Spinal cord (tissue), 10 donors: ENCODE measurements around the gene CD300C. TPM values are rescaled to one million over a fixed set of nuclear protein-coding genes. Genes with fewer than 3 reads are reported as not detected.
"Not testable (repeated sequence)": the region's sequence is repeated elsewhere in the genome, so short reads cannot be mapped to it uniquely, and the experiment has no call there.

ENCODE experiments used
- DNase-seq, 6 donors: peaks; one replicate each; pipeline versions ENCODE4 v3.0.0 to v3.0.0-alpha.2; 2013 to 2015; ENCODE audit warnings: low spot score in 6 of 6, low read depth in 4 of 6
- H3K27ac ChIP-seq: one replicate; pipeline ENCODE4 v1.5.1; 2013; ENCODE audit warnings: low read depth, low read length, control low read depth
- H3K27me3 ChIP-seq: one replicate; pipeline ENCODE4 v1.6.1; 2013; ENCODE audit warnings: low read length; ENCODE audit not compliant: control insufficient read depth, insufficient read depth
- H3K36me3 ChIP-seq: one replicate; pipeline ENCODE4 v1.6.1; 2013; ENCODE audit warnings: low read length; ENCODE audit not compliant: control insufficient read depth, insufficient read depth
- H3K4me1 ChIP-seq: one replicate; pipeline ENCODE4 v1.6.1; 2013; ENCODE audit warnings: low read length; ENCODE audit not compliant: control insufficient read depth, insufficient read depth
- H3K4me3 ChIP-seq: one replicate; pipeline ENCODE4 v1.5.1; 2013; ENCODE audit warnings: low read depth, low read length, control low read depth
- H3K9me3 ChIP-seq: one replicate; pipeline ENCODE4 v1.6.1; 2013; ENCODE audit warnings: low read length; ENCODE audit not compliant: control insufficient read depth, insufficient read depth
- WGBS: methylation state at CpG from one replicate; pipeline ENCODE4 v1.1.5; 2013; ENCODE audit warnings: missing lambda C conversion rate; ENCODE audit not compliant: insufficient coverage; 5-methylcytosine and 5-hydroxymethylcytosine counted together
- polyA plus RNA-seq, 2 donors: library from polyadenylated mRNA; unstranded; fragments of 120-200 nt; gene quantifications; one replicate each; pipeline ENCODE4 v1.2.1, GENCODE V29; 2013; ENCODE audit not compliant: insufficient read length in 2 of 2
- total RNA-seq, 2 donors: library from RNA; depleted of rRNA in 1 of 2; stranded (reverse); fragments of 120-200 nt in 1 of 2; fragments of >200 nt in 1 of 2; gene quantifications; one replicate each; pipeline versions ENCODE4 v1.2.3 to v1.2.4, GENCODE V29; 2013 to 2014
- donor health status: healthy.

The CD300C gene
- total and polyA plus RNA-seq, 4 donors: 0.55 to 1.1 (median 0.85) TPM

- no peak for DNase-seq
- Histone ChIP-seq H3K27me3 (no peaks in the 10 kb centered on the region), H3K4me3 (no peak overlapping the region), H3K36me3 (no peaks in the 10 kb centered on the region), H3K9me3 (no peaks in the 10 kb centered on the region), H3K27ac (no peak overlapping the region), H3K4me1 (no peaks in the 10 kb centered on the region)
- WGBS: no CpG with 5 or more reads among the region's 3 CpGs
These were observed 29.2 kb downstream of the CD300C start for GRCh38 chr17:74516561-74517328.

GRCh38 chr17:74515941-74516340 is 30.0 kb downstream of the CD300C start:
- no peaks in the 10 kb centered on the region for H3K36me3 ChIP-seq
- DNase-seq: no peak
- no peak overlapping the region for H3K27ac ChIP-seq
- H3K4me1 ChIP-seq: no peaks in the 10 kb centered on the region
- 88% methylated on average over 4 of the region's 4 CpGs for WGBS
- H3K9me3 ChIP-seq: no peaks in the 10 kb centered on the region
- H3K27me3 ChIP-seq: no peaks in the 10 kb centered on the region
- H3K4me3 ChIP-seq: no peak overlapping the region

GRCh38 chr17:74514632-74515334 is 31.1 kb downstream of the CD300C start:
- Histone ChIP-seq H3K27ac (no peak overlapping the region), H3K36me3 (no peaks in the 10 kb centered on the region), H3K4me1 (no peaks in the 10 kb centered on the region), H3K9me3 (no peaks in the 10 kb centered on the region), H3K4me3 (no peak overlapping the region), H3K27me3 (no peaks in the 10 kb centered on the region)
- DNase-seq: no peak
- WGBS: 95% methylated on average over 9 of the region's 10 CpGs

- peak in 4 of 6 donors; percentile 26 to 74 (median 64) for DNase-seq
- H3K27ac ChIP-seq: no peak overlapping the region
- no peaks in the 10 kb centered on the region for H3K4me1 ChIP-seq
- H3K27me3 ChIP-seq: no peaks in the 10 kb centered on the region
- WGBS: 98% methylated on average over 3 of the region's 3 CpGs
- H3K9me3 ChIP-seq: no peaks in the 10 kb centered on the region
- H3K36me3 ChIP-seq: no peaks in the 10 kb centered on the region
- H3K4me3 ChIP-seq: no peak overlapping the region
These were observed 31.8 kb downstream of the CD300C start for GRCh38 chr17:74513987-74514631.

GRCh38 chr17:74512624-74513091 is 33.3 kb downstream of the CD300C start:
- peak in 1 of 6 donors; percentile 10 for DNase-seq

GRCh38 chr17:74512036-74512435 is 33.9 kb downstream of the CD300C start:
- no peaks in the 10 kb centered on the region for H3K9me3 ChIP-seq
- DNase-seq: no peak
- H3K4me3 ChIP-seq: no peak overlapping the region
- no peaks in the 10 kb centered on the region for H3K27me3 ChIP-seq
- no peaks in the 10 kb centered on the region for H3K4me1 ChIP-seq
- WGBS: 89% methylated on average over 2 of the region's 2 CpGs
- H3K36me3 ChIP-seq: no peaks in the 10 kb centered on the region
- no peak overlapping the region for H3K27ac ChIP-seq

More at GRCh38 chr17:74512624-74513091, 33.3 kb downstream of the CD300C start:
- no peaks in the 10 kb centered on the region for H3K27me3 ChIP-seq
- H3K27ac ChIP-seq: no peak overlapping the region
- 81% methylated on average over 3 of the region's 7 CpGs for WGBS
- no peaks in the 10 kb centered on the region for H3K4me1 ChIP-seq
- H3K36me3 ChIP-seq: no peaks in the 10 kb centered on the region
- H3K4me3 ChIP-seq: no peak overlapping the region
- no peaks in the 10 kb centered on the region for H3K9me3 ChIP-seq

GRCh38 chr17:74508156-74508555 is 37.8 kb downstream of the CD300C start:
- H3K4me1 ChIP-seq: no peaks in the 10 kb centered on the region

GRCh38 chr17:74503949-74504348 is 42.0 kb downstream of the CD300C start:
- H3K4me1 ChIP-seq, H3K27me3 ChIP-seq, DNase-seq, H3K4me3 ChIP-seq, H3K27ac ChIP-seq, H3K36me3 ChIP-seq, H3K9me3 ChIP-seq: not testable (repeated sequence)
- WGBS: 91% methylated on average over 5 of the region's 5 CpGs

More at GRCh38 chr17:74508156-74508555, 37.8 kb downstream of the CD300C start:
- DNase-seq: no peak
- Histone ChIP-seq H3K27me3 (no peaks in the 10 kb centered on the region), H3K36me3 (no peaks in the 10 kb centered on the region), H3K9me3 (no peaks in the 10 kb centered on the region), H3K4me3 (no peak overlapping the region), H3K27ac (no peak overlapping the region)

- Histone ChIP-seq H3K4me1 (no peaks in the 10 kb centered on the region), H3K27me3 (no peaks in the 10 kb centered on the region), H3K9me3 (no peaks in the 10 kb centered on the region), H3K4me3 (no peak overlapping the region), H3K27ac (no peak overlapping the region), H3K36me3 (no peaks in the 10 kb centered on the region)
- no CpG with 5 or more reads among the region's 6 CpGs for WGBS
- no peak for DNase-seq
These were observed 43.1 kb downstream of the CD300C start for GRCh38 chr17:74502861-74503260.
